GM18520 (cell line): ENCODE data around the gene CCND1.
"Not testable (repeated sequence)": the region's sequence is repeated elsewhere in the genome, so short reads cannot be mapped to it uniquely, and the experiment has no call there.

Experiments
- ATAC-seq: cut with Tn5 transposase; IDR thresholded peaks from one replicate; pipeline ENCODE4 v1.9.1; 2021; ENCODE audit not compliant: unreplicated experiment

CCND1 gene

GRCh38 chr11:69617220-69617619 is 23.7 kb upstream of the CCND1 start:
- ATAC-seq: no peak

DNA sequence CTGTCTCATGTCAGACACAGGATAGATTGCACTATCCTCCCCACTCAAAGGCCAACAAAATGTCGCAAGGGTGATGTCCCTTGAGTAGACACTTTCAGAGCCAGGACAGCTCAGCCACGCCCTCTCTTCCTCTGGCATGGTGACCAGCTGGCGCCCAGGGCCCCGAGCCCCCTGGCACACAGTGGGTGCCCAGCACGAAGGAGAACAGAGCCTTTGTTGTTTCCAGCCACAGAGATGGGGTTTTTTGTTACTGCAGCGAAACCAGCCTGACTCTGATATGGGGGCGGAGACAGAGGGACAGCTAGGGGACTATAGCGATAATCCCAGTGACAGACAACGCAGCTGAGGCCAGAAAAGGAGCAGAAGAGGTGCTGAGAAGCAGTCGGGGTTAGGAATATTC is 23.3 kb upstream of the CCND1 start:
- ATAC-seq: no peak

DNA sequence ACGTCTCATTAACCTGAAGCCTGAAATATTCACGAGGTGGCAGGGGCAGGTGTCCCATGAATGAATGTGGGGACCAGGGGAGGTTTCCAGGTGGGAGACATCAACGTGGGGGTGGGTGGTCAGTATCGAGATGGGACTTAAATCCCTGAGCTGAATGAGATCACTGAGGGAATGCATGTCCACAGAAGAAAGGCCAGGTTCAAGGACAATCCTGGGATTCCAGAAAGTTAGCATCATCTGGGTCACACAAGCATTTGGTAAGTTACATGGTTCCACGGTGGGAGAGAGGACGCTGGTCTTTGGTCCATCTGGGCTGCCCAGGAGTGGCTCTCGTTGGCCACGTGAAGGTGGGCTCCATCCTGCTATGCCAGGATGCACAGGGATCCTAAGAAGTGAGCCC is 22.7 kb upstream of the CCND1 start:
- no peak for ATAC-seq

DNA sequence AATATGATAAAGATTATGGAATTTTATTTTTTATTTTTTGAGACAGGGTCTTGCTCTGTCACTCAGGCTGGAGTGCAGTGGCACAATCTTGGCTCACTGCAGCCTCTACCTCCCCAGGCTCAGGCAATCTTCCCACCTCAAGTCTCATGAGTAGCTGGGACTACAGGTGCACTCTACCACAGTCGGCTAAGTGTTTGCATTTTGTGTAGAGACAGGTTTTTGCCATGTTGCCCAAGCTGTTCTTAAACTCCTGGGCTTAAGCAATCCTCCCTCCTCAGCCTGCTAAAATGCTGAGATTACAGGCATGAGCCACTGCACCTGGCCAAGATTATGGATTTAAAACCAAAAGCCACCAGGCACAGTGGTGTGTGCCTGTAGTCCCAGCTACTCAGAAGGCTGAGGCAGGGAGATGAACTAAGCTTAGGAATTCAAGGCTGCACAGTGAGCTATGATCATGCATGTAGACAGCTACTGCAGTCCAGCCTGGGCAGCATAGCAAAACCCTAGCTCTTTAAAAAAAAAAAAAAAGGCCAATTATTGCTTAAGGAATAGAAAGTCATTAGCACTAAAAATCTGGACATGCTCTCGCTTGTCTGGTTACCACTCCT is 20.2 kb upstream of the CCND1 start:
- ATAC-seq: no peak

GRCh38 chr11:69622097-69622681 is 18.8 kb upstream of the CCND1 start:
- not testable (repeated sequence) for ATAC-seq

DNA sequence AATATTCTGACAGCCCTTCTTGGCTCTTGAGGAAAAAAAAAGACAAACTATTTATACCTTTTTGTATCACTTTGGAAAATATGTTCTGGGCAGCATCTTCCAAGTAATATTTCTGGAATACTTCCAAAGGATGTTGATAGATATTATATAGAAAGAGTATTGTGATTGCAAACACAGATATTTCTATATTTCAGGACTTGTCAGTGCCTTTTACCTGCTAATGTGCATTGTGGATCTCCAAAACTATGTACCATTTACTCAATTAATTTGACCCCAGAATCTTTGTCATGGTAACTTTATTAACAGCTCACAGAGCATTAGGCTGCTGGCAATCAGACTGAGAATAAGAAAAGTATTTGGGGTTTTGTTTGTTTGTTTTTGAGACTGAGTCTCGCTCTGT is 16.7 kb upstream of the CCND1 start:
- ATAC-seq: no peak

DNA sequence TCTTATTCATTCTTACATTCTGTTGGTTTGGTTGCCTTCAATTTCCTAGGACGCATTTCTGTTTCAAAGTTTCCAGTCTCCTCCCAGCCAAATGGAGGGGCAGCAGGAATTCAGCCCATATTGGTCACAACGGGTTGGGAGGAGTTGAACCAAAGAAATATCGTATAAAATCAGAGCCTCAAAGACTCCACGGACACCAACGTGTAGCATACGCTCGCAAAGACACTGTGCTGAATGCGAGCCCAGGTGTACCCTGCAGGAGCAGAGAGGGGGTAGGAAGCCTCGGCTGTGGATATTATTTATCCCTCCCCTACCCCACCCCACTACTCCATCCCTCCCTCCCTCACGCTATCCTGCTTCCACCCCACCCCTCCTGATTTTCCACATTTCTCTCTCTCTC is 15.5 kb upstream of the CCND1 start:
- no peak for ATAC-seq

- ATAC-seq: no peak
Observed at GRCh38 chr11:69627551-69627950, 13.4 kb upstream of the CCND1 start.

DNA sequence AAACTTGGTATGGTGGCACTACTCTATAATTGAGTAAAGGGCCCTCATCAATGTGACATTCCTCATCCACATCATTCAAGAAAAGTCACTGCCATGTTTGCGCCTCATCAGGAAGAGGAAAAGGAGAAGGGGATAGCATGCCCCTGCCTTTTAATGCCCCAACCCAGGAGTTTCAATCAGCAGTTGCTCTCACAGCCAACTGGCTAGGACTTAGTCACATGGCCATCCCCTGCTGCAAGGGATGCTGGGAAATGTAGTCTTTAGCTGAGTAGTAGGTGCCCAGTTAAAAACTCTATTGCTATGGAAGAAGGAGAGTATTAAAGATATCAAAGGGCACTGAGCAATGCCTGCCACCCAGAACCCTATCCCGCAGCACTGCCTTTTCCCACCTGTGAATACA is 10.9 kb upstream of the CCND1 start:
- no peak for ATAC-seq

- no peak for ATAC-seq
Observed at GRCh38 chr11:69630424-69630823, 10.5 kb upstream of the CCND1 start.

GRCh38 chr11:69632900-69633299 is 8.1 kb upstream of the CCND1 start:
- ATAC-seq: no peak

- ATAC-seq: no peak
Observed at GRCh38 chr11:69634069-69634468, 6.9 kb upstream of the CCND1 start.

- ATAC-seq: no peak
Observed at GRCh38 chr11:69634590-69634989, 6.4 kb upstream of the CCND1 start.

- ATAC-seq: no peak
Observed at GRCh38 chr11:69635195-69635594, 5.8 kb upstream of the CCND1 start.

DNA sequence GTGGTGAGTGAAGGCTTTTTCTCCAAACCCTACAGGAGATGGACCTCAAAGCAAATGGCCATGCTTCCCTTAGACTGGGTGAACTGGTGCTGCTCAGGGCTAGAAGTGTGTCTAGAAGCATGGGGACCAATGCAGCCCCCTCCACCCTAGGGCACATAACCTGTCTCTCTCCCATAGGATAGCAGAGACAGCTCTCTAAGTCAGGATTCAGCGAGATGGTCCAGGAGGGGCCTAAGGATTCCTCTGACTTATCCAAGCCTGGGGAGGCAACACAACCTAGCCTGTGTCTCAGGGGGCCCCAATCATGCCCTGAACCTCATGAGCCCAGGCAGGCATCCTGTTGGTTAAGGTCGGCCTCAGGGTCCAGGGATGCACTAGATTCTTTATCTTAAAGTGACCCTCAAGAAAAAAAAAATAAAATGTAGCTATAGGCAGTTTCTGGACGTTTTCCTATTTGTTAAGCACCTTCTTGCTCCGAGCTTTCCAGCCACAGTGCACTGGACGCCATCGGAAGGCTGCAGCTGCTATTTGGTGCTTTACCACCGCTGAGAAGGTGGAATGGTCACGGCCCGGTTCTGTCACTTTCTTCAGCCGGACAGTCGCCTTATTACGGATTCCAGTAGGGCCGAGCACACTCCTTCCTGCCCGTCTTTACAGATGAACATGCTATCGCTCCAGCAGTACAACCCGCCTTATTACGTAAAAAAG is 5.0 kb upstream of the CCND1 start:
- no peak for ATAC-seq

DNA sequence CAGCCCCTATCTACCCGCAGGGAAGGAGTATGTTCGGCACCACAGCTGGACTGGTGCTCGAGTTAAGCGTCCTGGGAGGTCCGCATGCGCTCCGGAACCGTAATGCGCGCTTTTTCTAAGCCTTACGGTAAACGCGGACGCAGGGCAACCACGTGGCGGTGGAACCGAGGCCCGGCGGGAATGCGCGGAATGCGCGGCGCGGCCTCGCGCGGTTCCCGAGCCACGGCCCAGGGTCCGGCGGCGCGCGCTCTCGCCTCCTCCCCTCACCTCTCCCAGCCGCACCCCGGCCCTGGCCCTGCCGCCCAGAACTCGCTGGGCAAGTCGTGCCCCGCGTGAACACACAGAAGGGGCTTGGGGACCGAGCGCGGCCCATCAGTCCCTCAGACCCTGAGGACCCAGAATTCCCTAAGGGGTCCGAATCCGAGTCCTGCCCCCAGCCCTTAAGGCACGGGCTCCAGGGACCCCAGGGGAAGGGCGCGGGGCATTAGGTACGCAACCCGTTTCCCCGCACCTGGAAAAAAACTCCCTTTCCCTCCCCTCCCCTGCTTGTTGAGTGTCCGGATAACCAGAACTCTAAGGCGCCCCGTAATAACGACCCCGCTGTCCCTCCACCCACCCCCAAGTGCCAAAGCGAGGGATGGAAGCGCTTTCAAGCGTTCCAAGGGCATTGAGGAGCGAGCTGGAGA is 4.3 kb upstream of the CCND1 start:
- no peak for ATAC-seq

DNA sequence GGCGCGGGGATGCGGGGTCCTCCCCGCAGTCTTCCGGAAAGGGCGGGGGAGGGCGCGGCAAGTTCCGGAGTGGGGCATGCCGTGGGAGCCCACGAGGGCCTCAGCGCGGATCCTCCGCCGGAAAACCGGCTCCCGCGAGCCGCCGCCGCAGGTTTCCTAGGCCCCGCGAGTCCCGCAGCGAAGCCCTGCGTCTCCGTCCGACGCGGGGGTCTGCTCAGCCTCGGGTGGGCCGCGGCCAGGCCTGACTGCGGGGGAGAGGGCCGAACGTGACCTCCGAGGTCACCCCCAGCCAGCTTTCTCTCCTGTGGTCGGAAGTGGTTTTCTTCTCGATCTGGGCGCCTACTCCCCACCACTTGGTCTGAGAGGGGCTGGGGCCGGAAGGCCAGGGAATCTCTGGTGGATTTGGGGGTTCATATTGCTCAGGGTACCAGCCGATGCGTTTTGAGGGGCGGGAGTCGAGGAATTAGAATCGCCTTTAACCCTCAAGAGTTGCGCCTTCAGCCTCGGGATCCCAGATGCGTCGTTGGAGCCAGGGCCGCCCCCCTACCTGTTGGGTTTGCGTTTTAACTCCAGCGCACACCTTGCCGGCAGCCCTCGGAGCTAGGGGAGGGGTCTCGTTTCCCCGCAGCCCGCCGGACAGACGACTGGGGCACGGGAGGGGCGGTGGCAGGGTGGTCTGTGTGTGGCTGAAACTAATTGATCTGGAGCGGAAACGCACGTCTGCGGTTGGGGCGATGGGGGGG is 3.6 kb upstream of the CCND1 start:
- ATAC-seq: no peak

DNA sequence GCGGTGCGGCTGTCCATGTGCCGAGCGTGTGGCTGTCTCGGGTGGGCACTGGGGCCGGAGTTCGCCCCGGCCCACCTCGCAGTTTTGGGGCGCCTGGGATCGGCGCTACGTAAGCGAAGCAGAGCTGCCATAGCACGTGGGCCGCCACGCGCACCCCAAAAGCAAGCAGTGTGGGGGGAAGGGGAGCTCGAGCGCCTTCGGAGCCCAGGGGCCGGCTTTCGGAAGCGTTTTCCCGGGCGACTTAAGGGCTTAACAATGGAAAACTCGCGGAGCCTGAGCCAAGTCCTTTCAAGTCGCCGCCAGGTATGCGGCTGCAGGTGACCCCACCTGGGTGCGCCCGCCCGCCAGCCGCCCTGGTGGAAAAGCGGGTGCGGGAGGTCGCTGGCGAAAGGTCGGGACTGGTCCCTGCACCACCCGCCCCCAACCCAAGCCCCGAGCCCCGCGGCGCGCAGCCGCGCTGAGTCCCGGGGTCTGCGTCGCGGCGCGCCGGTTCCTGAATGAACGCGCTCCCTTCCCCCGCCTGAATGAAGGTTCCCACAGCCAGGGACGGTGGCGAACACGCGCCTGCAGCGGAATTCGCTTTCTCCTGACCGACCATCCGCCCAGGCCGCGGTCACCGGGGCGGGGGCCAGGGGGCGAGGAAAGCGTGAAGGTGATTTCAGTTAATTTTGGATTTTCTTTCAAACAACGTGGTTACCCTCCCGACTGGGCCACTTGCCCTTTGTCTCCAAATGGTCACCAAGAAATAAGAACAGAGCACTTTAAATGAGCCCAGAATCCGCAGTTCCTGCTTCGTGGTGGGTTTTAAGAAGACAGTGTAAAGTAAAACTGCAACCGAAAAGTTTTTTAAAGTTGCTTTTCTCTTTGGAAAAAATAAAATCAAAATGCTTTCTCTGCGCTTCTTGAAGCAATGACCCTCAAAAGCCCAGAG is 2.8 kb upstream of the CCND1 start:
- no peak for ATAC-seq

DNA sequence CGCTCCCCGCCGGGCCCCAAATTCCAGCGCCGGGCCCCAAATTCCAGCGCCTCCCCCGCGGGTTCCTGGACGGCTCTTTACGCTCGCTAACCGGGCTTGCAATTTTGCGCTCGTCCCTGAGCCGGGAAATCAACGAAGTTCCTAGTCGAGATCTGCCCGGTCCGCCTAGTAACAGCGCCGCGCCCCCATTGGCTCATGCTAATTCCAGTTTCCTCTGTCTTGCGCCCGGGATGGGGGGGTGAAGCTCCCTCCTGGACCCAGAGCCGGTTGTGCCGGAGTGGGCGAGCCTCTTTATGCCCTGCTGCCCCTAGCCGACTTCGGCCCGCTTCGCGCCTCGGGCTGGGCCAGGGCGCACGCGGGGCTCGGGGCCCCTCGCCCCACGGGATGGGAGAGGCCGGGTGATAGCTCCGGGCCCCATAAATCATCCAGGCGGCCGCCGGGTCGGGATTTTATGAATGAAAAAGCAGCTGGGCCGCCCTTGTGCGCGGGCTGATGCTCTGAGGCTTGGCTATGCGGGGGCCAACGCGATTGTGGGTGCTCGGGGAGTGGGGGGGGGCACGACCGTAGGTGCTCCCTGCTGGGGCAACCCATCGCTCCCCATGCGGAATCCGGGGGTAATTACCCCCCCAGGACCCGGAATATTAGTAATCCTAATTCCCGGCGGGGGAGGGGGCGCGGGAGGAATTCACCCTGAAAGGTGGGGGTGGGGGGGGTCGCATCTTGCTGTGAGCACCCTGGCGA is 1.8 kb upstream of the CCND1 start:
- ATAC-seq: no peak

GRCh38 chr11:69639831-69640230 is 1.1 kb upstream of the CCND1 start:
- no peak for ATAC-seq
